Astrocyte of the cerebellum (primary cell): ENCODE results near the gene ATG2A.

Source experiments
- DNase-seq: peaks from one replicate; pipeline ENCODE4 v3.0.0-alpha.2; 2011; ENCODE audit warnings: low read depth
- H3K4me3 ChIP-seq: 2 replicates; pipeline ENCODE4 v1.5.1; 2011; ENCODE audit warnings: mild to moderate bottlenecking, low read depth, low read length, moderate library complexity
- in situ Hi-C: cut with HindIII; loops from 2 replicates; pipeline ENCODE4 v1.10.0; 2017; ENCODE audit warnings: low sequenced_read_pairs
- TF ChIP-seq, protein P1 (sequence below): IDR thresholded peaks from 2 replicates; pipeline ENCODE4 v1.5.1; 2012; ENCODE audit warnings: low read length, low read depth, moderate library complexity, mild to moderate bottlenecking; ENCODE audit errors: missing control alignments

The ATG2A gene

DNA sequence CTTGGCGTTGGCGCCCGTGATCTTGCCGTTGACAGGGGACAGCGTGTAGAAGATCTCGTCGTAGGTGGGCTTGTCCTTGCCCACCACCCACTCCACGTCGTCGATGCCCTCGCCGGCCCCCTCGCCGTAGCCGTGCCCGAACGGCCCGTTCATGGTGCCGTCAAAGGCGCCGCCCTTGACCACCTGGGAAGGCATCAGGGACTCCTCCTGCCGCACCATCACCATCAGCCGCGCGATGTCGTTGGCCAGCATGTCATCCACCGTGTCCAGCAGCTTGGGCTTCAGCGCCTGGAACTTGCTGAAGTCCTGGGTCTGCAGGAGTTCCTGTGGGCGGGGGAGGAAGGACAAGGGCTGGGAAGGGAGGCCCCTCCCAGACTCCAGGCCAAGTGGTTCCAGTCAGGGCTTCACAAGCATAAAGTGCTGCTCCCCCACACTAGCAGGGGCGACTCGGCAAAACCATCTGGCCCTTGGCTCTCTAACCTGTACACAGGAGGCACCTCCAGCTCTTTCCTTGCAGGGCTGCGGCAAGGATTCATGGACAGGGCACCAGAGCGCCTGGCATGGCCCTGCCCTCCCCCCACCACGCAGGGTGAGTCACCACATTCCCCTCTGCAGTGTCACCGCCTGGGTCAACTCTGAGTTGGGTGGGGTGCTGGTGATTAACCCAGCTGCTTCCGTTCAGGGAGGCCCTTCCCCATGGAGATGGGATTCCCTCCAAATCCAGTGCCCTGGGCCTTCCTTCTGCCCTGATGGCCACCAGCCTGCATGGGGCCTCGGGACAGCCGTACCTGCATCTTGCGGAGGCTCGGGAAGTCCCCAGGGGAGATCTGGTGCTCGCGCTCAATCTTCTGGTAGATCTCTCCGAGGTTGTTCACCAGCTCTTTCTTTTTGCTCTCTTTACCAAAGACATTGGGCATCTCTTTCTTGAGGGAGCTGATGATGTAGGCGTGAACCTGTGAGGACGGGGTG is 62.2 kb downstream of the ATG2A start:
- TF ChIP-seq, protein P1, sequence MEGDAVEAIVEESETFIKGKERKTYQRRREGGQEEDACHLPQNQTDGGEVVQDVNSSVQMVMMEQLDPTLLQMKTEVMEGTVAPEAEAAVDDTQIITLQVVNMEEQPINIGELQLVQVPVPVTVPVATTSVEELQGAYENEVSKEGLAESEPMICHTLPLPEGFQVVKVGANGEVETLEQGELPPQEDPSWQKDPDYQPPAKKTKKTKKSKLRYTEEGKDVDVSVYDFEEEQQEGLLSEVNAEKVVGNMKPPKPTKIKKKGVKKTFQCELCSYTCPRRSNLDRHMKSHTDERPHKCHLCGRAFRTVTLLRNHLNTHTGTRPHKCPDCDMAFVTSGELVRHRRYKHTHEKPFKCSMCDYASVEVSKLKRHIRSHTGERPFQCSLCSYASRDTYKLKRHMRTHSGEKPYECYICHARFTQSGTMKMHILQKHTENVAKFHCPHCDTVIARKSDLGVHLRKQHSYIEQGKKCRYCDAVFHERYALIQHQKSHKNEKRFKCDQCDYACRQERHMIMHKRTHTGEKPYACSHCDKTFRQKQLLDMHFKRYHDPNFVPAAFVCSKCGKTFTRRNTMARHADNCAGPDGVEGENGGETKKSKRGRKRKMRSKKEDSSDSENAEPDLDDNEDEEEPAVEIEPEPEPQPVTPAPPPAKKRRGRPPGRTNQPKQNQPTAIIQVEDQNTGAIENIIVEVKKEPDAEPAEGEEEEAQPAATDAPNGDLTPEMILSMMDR, result no peak
- no peak for DNase-seq
- in situ Hi-C loops, result loop anchor here (25.0 kb wide), 1 partner anchor 93 kb away; the partner anchor contains the start of gene PYGM
- H3K4me3 ChIP-seq, result no peak overlapping the region

DNA sequence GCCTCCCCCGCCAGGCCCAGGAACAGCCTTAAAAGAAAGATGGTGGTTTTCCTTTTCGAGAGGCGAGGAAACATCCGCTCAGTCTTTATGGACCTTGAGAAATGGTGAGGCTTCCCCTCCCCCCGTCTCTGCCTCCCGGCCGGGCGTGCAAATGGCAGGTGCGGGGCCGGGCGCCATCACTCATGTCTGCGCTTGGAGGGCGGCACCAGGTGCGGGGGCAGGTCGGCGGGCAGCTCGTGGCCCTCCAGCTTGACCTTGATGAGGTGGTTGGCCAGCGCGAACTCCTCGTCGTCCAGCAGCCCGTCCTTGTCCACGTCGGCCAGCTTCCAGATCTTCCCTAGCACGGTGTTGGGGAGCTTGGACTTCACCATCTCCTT is 62.9 kb downstream of the ATG2A start:
- in situ Hi-C loops, result loop anchor here (25.0 kb wide), 1 partner anchor 92 kb away; the partner anchor contains the start of gene PYGM
- TF ChIP-seq, protein P1, result no peak
- no peak for DNase-seq
- H3K4me3 ChIP-seq, result no peak overlapping the region

DNA sequence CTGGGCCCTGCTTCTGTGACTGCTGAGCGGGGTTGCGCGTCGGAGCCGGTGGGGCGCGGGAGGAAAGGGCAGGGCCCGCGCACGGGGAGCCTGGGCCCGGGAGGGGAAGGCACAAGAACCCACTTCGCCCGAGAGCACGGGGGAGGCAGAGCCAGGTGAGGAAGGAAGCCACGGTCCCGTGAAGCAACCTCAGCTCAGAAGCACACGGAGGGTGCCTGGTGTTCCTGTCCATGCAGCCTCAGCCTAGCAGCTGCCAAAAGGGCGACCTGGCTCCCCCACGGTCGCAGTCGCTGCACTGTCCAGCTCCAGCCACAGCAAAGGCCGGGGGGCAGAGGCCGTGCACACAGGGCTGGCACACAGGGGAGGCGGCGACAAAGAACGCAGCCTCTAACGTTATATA is 63.3 kb downstream of the ATG2A start:
- in situ Hi-C loops, result loop anchor here (25.0 kb wide), 1 partner anchor 91 kb away; the partner anchor contains the start of gene PYGM
- TF ChIP-seq, protein P1, result no peak
- H3K4me3 ChIP-seq, result no peak overlapping the region
- no peak for DNase-seq

DNA sequence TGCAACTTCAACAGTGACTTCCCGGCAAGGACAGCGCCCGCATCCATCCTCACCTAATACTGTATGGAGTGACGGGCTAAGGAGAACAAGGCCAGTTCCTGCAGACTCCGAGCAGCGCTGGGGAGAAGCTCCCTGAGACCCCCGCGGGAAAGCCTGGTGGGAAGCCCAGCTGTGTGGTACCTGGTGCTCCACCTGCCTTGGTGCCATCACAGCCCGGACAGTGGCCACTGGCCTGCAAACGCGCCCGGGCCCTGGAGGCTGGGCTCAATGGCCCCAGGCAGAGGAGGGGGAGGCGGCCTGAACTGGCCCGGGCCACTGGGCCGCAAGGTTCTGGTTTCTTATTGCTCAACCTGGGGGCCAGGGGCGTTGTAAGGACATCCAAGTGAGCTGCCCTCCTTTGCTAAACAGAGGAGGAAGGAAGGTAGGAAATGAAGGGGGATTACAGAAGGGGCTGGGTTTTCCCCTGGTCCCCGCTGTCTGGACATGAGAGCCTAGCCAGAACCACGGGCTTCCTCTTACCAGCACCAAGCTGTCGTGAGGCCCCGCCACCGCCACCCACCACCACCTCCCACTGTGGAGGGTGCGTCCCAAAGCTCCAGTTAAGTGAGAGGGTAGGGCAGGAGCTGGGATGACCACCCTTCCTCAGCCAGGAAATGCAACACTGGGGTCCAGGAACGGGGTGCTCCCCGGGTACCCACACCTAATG is 64.1 kb downstream of the ATG2A start:
- DNase-seq, result no peak
- in situ Hi-C loops, result loop anchor here (25.0 kb wide), 1 partner anchor 91 kb away; the partner anchor contains the start of gene PYGM
- H3K4me3 ChIP-seq, result no peak overlapping the region
- TF ChIP-seq, protein P1, result no peak

DNA sequence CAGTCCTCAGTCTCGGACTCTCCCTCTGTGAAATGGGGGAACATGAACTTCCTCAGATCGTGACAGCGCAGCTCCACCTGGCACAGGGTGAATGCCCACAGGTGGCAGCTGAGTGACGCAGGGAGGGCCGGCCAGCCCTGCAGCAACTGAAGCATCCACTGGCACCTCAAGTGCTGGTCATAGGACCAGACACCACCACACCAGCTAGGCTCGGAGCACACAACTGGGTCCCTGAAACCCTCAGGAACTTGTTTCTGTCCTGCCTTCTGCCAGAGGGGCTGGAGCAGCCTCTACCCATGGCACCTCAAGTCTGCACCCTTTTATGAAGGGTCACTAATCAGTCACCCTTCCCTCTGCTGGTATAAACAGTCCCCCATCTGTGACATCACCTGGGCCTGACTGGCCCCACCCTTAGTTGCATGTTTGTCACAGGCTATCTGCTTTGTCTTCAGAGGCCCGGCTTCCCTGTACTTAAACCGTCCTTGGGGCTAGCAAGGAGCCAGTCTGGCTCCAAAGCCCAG is 65.1 kb downstream of the ATG2A start:
- in situ Hi-C loops, result loop anchor here (25.0 kb wide), 1 partner anchor 90 kb away; the partner anchor contains the start of gene PYGM
- H3K4me3 ChIP-seq, result no peak overlapping the region
- no peak for DNase-seq
- TF ChIP-seq, protein P1, result no peak

DNA sequence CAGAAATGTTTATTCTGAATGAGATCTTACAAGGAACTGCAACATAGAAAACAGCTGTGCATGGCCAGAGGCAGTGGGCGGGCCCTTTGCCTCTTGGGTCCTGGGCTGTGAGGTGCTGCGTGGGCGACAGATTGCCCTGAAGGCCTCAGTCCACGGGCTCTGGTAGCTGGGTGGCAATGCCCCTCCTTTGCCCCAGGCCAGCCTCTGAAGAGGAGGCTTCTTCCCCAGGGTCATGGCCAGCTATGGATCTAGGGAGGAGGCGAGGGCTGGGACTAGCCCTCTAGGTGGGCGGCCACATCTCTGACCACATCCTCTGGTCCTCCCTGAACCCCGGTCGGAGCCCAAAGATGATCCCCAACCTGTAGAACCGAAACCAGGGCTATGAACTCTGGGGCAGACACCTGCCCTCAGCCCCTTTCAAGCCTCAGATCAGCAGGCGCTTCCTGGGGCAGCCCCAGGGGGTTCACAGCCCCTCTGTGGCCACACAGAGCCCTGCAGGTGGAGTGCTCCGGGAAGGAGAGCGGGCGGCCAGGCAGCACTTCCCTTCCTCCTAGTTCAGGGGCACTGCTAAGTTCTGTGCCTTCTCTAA is 65.9 kb downstream of the ATG2A start:
- no peak overlapping the region for H3K4me3 ChIP-seq
- TF ChIP-seq, protein P1, result no peak
- in situ Hi-C loops, result loop anchor here (25.0 kb wide), 1 partner anchor 89 kb away; the partner anchor contains the start of gene PYGM
- DNase-seq, result no peak
